GM12878 (cell line): ENCODE measurements around the gene ABHD13. TPM values are rescaled to one million over a fixed set of nuclear protein-coding genes. Genes with fewer than 3 reads are reported as not detected.

Experiments
- ATAC-seq: fragments of 200-7000 bp; cut with Tn5 transposase; 3 replicates; pipeline ENCODE4 v1.9.1; 2020; ENCODE audit warnings: mild to moderate bottlenecking, moderate library complexity
- BruUV-seq: library from RNA; stranded (reverse); fragments of 400-500 nt; replicated peaks from 2 replicates; lab custom pipeline; 2021; lab: Mats Ljungman, UMichigan
- CTCF ChIA-PET: fragments of 300-600 bp; sonication (Branson Sonifier 250); formaldehyde crosslinking; extraction: SDS; loops from one replicate; lab custom pipeline; 2021; ENCODE audit warnings: inconsistent platforms; lab: Yijun Ruan, JAX
- POLR2A ChIA-PET: fragments of 350-600 bp; formaldehyde crosslinking; extraction: SDS; loops from one replicate; lab custom pipeline; 2021; ENCODE audit warnings: inconsistent platforms; lab: Charles Lee
- RAD21 ChIA-PET: fragments of 300-600 bp; sonication (Branson Sonifier 250); formaldehyde crosslinking; loops from one replicate; lab custom pipeline; 2023; ENCODE audit warnings: antibody characterized with exemption; ENCODE audit not compliant: unreplicated experiment; lab: Charles Lee
- SMC1A ChIA-PET: fragments of 300-600 bp; sonication (Branson Sonifier 250); formaldehyde crosslinking; loops from one replicate; lab custom pipeline; 2023; ENCODE audit not compliant: unreplicated experiment, uncharacterized antibody; lab: Charles Lee
- DNase-seq: peaks from one replicate; pipeline ENCODE4 v3.0.0-alpha.2; 2011; ENCODE audit warnings: low read depth, low spot score
- FAIRE-seq: peaks from 3 replicates; lab custom pipeline; 2011; peaks lifted over from hg19 to GRCh38; lab: Jason Lieb, UNC
- H2AFZ ChIP-seq: 2 replicates; pipeline ENCODE4 v1.6.0; 2011; ENCODE audit warnings: low read depth, low read length, control low read depth; ENCODE audit not compliant: control insufficient read depth
- H3K27ac ChIP-seq: 2 replicates; pipeline ENCODE4 v1.5.1; 2011; ENCODE audit warnings: control low read depth; ENCODE audit not compliant: control insufficient read depth, insufficient read depth
- H3K27me3 ChIP-seq, 2 experiments: replicated peaks in 1 of 2; 2 replicates each; pipeline versions ENCODE4 v1.6.0 to v1.6.1; 2011; ENCODE audit warnings: low read length in 1 of 2; ENCODE audit not compliant: control insufficient read depth in 2 of 2, insufficient read depth in 2 of 2
- H3K36me3 ChIP-seq, 2 experiments: 2 replicates each; pipeline ENCODE4 v1.5.1; 2011; ENCODE audit warnings: low read length in 1 of 2; ENCODE audit not compliant: control insufficient read depth in 2 of 2, insufficient read depth in 2 of 2
- H3K4me1 ChIP-seq: 2 replicates; pipeline ENCODE4 v1.6.1; 2011; ENCODE audit warnings: mild to moderate bottlenecking, low read length, moderate library complexity, mixed read lengths; ENCODE audit not compliant: control insufficient read depth, insufficient read depth
- H3K4me2 ChIP-seq: 2 replicates; pipeline ENCODE4 v1.6.0; 2011; ENCODE audit warnings: control low read depth; ENCODE audit not compliant: control insufficient read depth, insufficient read depth
- H3K4me3 ChIP-seq: fragments of 200-600 bp; sonication (generic); 2 replicates; pipeline ENCODE4 v1.5.1; 2016
- H3K79me2 ChIP-seq: 2 replicates; pipeline ENCODE4 v1.6.0; 2011; ENCODE audit warnings: low read length; ENCODE audit not compliant: control insufficient read depth, insufficient read depth
- H3K9ac ChIP-seq: 2 replicates; pipeline ENCODE4 v1.8.0; 2011; ENCODE audit warnings: low read length, control low read depth, mixed read lengths; ENCODE audit not compliant: control insufficient read depth, insufficient read depth
- H3K9me3 ChIP-seq: replicated peaks from 3 replicates; pipeline ENCODE4 v1.5.1; 2011; ENCODE audit warnings: mild to moderate bottlenecking, low read length; ENCODE audit not compliant: control insufficient read depth, insufficient read depth
- H4K20me1 ChIP-seq: 2 replicates; pipeline ENCODE4 v1.6.0; 2011; ENCODE audit not compliant: control insufficient read depth, insufficient read depth
- CBFB ChIP-seq: IDR thresholded peaks from 2 replicates; pipeline ENCODE4 v1.6.1; 2016; ENCODE audit warnings: antibody characterized with exemption, low read depth
- CBX5 ChIP-seq: sonication (generic); IDR thresholded peaks from 2 replicates; pipeline ENCODE4 v1.6.1; 2016; ENCODE audit warnings: low read depth, moderate library complexity, mild to moderate bottlenecking, inconsistent platforms
- E2F8 ChIP-seq: fragments of 450-650 bp; IDR thresholded peaks from 2 replicates; pipeline ENCODE4 v1.6.1; 2018; ENCODE audit warnings: mild to moderate bottlenecking, low read depth, moderate library complexity; ENCODE audit not compliant: partially characterized antibody
- MLLT1 ChIP-seq: fragments of 450-650 bp; IDR thresholded peaks from 2 replicates; pipeline ENCODE4 v1.6.1; 2016; ENCODE audit warnings: mild to moderate bottlenecking
- MTA3 ChIP-seq: IDR thresholded peaks from 2 replicates; pipeline ENCODE4 v1.6.1; 2012; ENCODE audit warnings: low read length, inconsistent platforms, borderline replicate concordance
- YY1 ChIP-seq: IDR thresholded peaks from 2 replicates; pipeline ENCODE4 v1.6.1; 2011; ENCODE audit warnings: low read depth, mild to moderate bottlenecking, low read length
- WGBS: methylation state at CpG from one replicate; pipeline ENCODE4 v1.1.6; 2016; ENCODE audit warnings: low lambda C conversion rate; ENCODE audit not compliant: insufficient replicate concordance, insufficient coverage; ENCODE audit errors: missing lambda C conversion rate; 5-methylcytosine and 5-hydroxymethylcytosine counted together
- in situ Hi-C: fragments of 300-500 bp; cut with MboI; formaldehyde crosslinking; loops from 9 replicates; pipeline ENCODE4 v1.14.3; 2018; ENCODE audit warnings: mixed read lengths
- intact Hi-C: fragments of 100-400 bp; cut with micrococcal nuclease; formaldehyde crosslinking; loops from one replicate; pipeline ENCODE4 v1.14.2; 2022; ENCODE audit not compliant: unreplicated experiment
- polyA plus RNA-seq, 11 experiments: library from polyadenylated mRNA; depleted of rRNA in 4 of 11; unstranded in 6 of 11; stranded (reverse) in 5 of 11; fragments of >200 nt; fragmentation: Nextera tagmentation in 4 of 11; fragmentation: Illumina TruSeq in 1 of 11; extraction: Ambion mirVana in 4 of 11; extraction: Trizol in 1 of 11; gene quantifications; 1 replicate in 1 of 11; 2 replicates in 10 of 11; pipeline versions ENCODE4 v1.2.1 to v1.2.3, GENCODE V29; 2011 to 2016; ENCODE audit warnings: inconsistent platforms in 2 of 11, missing spikeins in 2 of 11, low read depth in 1 of 11
- total RNA-seq, 4 experiments: library from RNA; depleted of rRNA in 3 of 4; stranded (reverse); fragments of >200 nt in 3 of 4; fragmentation: Illumina TruSeq in 1 of 4; extraction: Trizol in 1 of 4; gene quantifications; 2 replicates each; pipeline versions ENCODE4 v1.2.1 to v1.2.3, GENCODE V29; 2013 to 2021

The ABHD13 gene
- total and polyA plus RNA-seq, 10 of the 15 experiments (the other 5 are each of a cell fraction or from before 2014, with no cell fraction given) = 3.2 to 10.7 (median 6.5) TPM

- no peaks in the 10 kb centered on the region for H3K27me3 ChIP-seq
- WGBS = 40% methylated on average over 10 of the region's 10 CpGs
- no peak for DNase-seq
- peak overlapping the region; percentile 40; the same call in 1 of the 2 replicates for H3K4me3 ChIP-seq
- H3K9ac ChIP-seq = 0 out of 2 replicates have a peak overlapping the region, but pooled peaks have one; percentile 14
- ATAC-seq = no peak
- H3K9me3 ChIP-seq = no peaks in the 10 kb centered on the region
- H3K79me2 ChIP-seq = no peaks in the 10 kb centered on the region; the same call in 1 of the 2 replicates
- RAD21 ChIA-PET = no interaction called here
- TF ChIP-seq CBX5 (no peak), YY1 (peak; percentile 86), E2F8 (no peak), CBFB (0 out of 2 replicates have a peak, but pooled peaks have one; percentile 24), MLLT1 (0 out of 2 replicates have a peak, but pooled peaks have one; percentile 48), MTA3 (no peak)
- FAIRE-seq = no peak
- CTCF ChIA-PET = interaction anchor here (0.7 kb wide), 1 partner anchor 584 kb away, joined by 3 read pairs; no protein-coding TSS in a partner anchor
- H3K27ac ChIP-seq = peak overlapping the region; percentile 17; the same call in 1 of the 2 replicates
- no peaks in the 10 kb centered on the region for H3K36me3 ChIP-seq
- POLR2A ChIA-PET = no interaction called here
- peaks cover 14% of the 10 kb centered on the region for H3K4me1 ChIP-seq
- H2AFZ ChIP-seq = peak overlapping the region; percentile 88
- BruUV-seq = no TSS peak
- H4K20me1 ChIP-seq = no peaks in the 10 kb centered on the region
- SMC1A ChIA-PET = interaction anchor here (1.0 to 1.3 kb wide), 2 partner anchors 9 to 20 kb away, joined by 3 to 4 read pairs; no protein-coding TSS in a partner anchor
- in situ Hi-C loops (no loop called here), intact Hi-C loops (no loop called here)
- peak overlapping the region; percentile 79 for H3K4me2 ChIP-seq
These were observed 48.3 kb downstream of the ABHD13 start for GRCh38 chr13:108266321-108266990.
